HCT116 (cell line): Measurements from ENCODE around the gene SH2D3C. TPM values are rescaled to one million over a fixed set of nuclear protein-coding genes. Genes with fewer than 3 reads are reported as not detected.

Experiments used
- ATAC-seq: fragments of 200-7000 bp; cut with Tn5 transposase; 2 replicates; pipeline ENCODE4 v1.9.1; 2020; ENCODE audit warnings: mild to moderate bottlenecking, moderate library complexity
- BruUV-seq: library from RNA; stranded (reverse); fragments of 400-500 nt; replicated peaks from 2 replicates; lab custom pipeline; 2021; lab: Mats Ljungman, UMichigan
- CTCF ChIA-PET: fragments of 300-600 bp; sonication (Branson Sonifier 250); formaldehyde crosslinking; loops from one replicate; lab custom pipeline; 2021; ENCODE audit warnings: antibody characterized with exemption; lab: Charles Lee
- POLR2A ChIA-PET: fragments of 300-600, 350-600 bp; sonication (Branson Sonifier 250); formaldehyde crosslinking; loops from one replicate; lab custom pipeline; 2021; ENCODE audit warnings: antibody characterized with exemption; lab: Charles Lee
- RAD21 ChIA-PET, 2 experiments: fragments of 300-600 bp; sonication (Branson Sonifier 250); formaldehyde crosslinking; loops; one replicate each; lab custom pipeline; 2023; ENCODE audit warnings: low total read pairs in 2 of 2; ENCODE audit not compliant: uncharacterized antibody in 2 of 2, unreplicated experiment in 2 of 2, low non-redundant PET in 1 of 2; lab: Charles Lee
- DNase-seq: peaks from one replicate; pipeline ENCODE4 v3.0.0-alpha.2; 2010; ENCODE audit warnings: low read depth, low spot score
- H2AFZ ChIP-seq: fragments of 200-600 bp; shearing (Covaris generic), sonication (generic); 2 replicates; pipeline ENCODE4 v1.6.1; 2017; ENCODE audit warnings: low read depth, mixed run types, mixed read lengths, antibody characterized with exemption, low read length; ENCODE audit not compliant: poor library complexity, severe bottlenecking
- H3K27ac ChIP-seq: 2 replicates; pipeline ENCODE4 v1.5.1; 2012; ENCODE audit warnings: low read depth, low read length
- H3K27me3 ChIP-seq: fragments of 200-600 bp; sonication (generic); 2 replicates; pipeline ENCODE4 v1.6.1; 2016; ENCODE audit warnings: mixed run types, low read length, mixed read lengths; ENCODE audit not compliant: insufficient read depth
- H3K36me3 ChIP-seq, 2 experiments: fragments of 200-500 bp in 1 of 2; fragments of 200-600 bp in 1 of 2; sonication (Bioruptor generic) in 1 of 2; sonication (generic) in 1 of 2; 2 replicates each; pipeline versions ENCODE4 v1.5.1 to v1.6.1; 2014 to 2016; ENCODE audit warnings: low read length in 2 of 2, inconsistent platforms in 1 of 2, mixed read lengths in 1 of 2, mixed run types in 1 of 2; ENCODE audit not compliant: insufficient read depth in 2 of 2, control insufficient read depth in 1 of 2
- H3K4me1 ChIP-seq, 2 experiments: fragments of 200-600 bp in 1 of 2; sonication (generic) in 1 of 2; 2 replicates each; pipeline versions ENCODE4 v1.5.1 to v1.6.1; 2012 to 2017; ENCODE audit warnings: low read length in 2 of 2, inconsistent platforms in 1 of 2, mild to moderate bottlenecking in 1 of 2, mixed read lengths in 1 of 2, mixed run types in 1 of 2, moderate library complexity in 1 of 2; ENCODE audit not compliant: insufficient read depth in 2 of 2, control insufficient read depth in 1 of 2
- H3K4me2 ChIP-seq: fragments of 200-600 bp; sonication (generic); 2 replicates; pipeline ENCODE4 v1.6.1; 2017; ENCODE audit warnings: mixed run types, low read length, mixed read lengths
- H3K4me3 ChIP-seq, 2 experiments: fragments of 200-600 bp in 1 of 2; sonication (generic) in 1 of 2; replicated peaks in 1 of 2; 2 replicates each; pipeline ENCODE4 v1.5.1; 2011 to 2016; ENCODE audit warnings: low read length in 2 of 2, control low read depth in 1 of 2, low read depth in 1 of 2, mild to moderate bottlenecking in 1 of 2, mixed read lengths in 1 of 2, mixed run types in 1 of 2
- H3K79me2 ChIP-seq: fragments of 200-600 bp; sonication (generic); 2 replicates; pipeline ENCODE4 v1.6.1; 2017; ENCODE audit warnings: mild to moderate bottlenecking, mixed run types, low read length, moderate library complexity, mixed read lengths; ENCODE audit not compliant: insufficient read depth
- H3K9ac ChIP-seq: fragments of 200-600 bp; sonication (generic); 2 replicates; pipeline ENCODE4 v1.6.1; 2016; ENCODE audit warnings: low read length, mixed read lengths
- H3K9me2 ChIP-seq: fragments of 200-600 bp; sonication (generic), shearing (Covaris generic); 2 replicates; pipeline ENCODE4 v1.6.1; 2017; ENCODE audit warnings: mixed run types, mild to moderate bottlenecking, moderate library complexity; ENCODE audit not compliant: insufficient read depth
- H3K9me3 ChIP-seq, 2 experiments: fragments of 200-500 bp in 1 of 2; fragments of 200-600 bp in 1 of 2; sonication (Bioruptor generic) in 1 of 2; sonication (generic) in 1 of 2; 2 replicates each; pipeline ENCODE4 v1.6.1; 2014 to 2017; ENCODE audit warnings: low read length in 2 of 2, mixed read lengths in 2 of 2, inconsistent platforms in 1 of 2, low read depth in 1 of 2, mild to moderate bottlenecking in 1 of 2, mixed run types in 1 of 2, moderate library complexity in 1 of 2; ENCODE audit not compliant: control insufficient read depth in 1 of 2, insufficient read depth in 1 of 2
- H4K20me1 ChIP-seq: fragments of 200-600 bp; sonication (generic), shearing (Covaris generic); 2 replicates; pipeline ENCODE4 v1.6.1; 2017; ENCODE audit warnings: mixed run types, mild to moderate bottlenecking, moderate library complexity; ENCODE audit not compliant: insufficient read depth
- CBX3 ChIP-seq: IDR thresholded peaks from 2 replicates; pipeline ENCODE4 v1.6.1; 2012; ENCODE audit warnings: low read depth
- ELF1 ChIP-seq: IDR thresholded peaks from 2 replicates; pipeline ENCODE4 v1.6.1; 2012; ENCODE audit warnings: low read depth, borderline replicate concordance
- EZH2 ChIP-seq: fragments of 200-600 bp; sonication (generic); IDR thresholded peaks from 2 replicates; pipeline ENCODE4 v1.6.1; 2017; ENCODE audit warnings: antibody characterized with exemption, mixed run types
- POLR2A ChIP-seq: IDR thresholded peaks from 2 replicates; pipeline ENCODE4 v1.7.0; 2011; ENCODE audit warnings: borderline replicate concordance; ENCODE audit not compliant: insufficient read depth, insufficient read length; ENCODE audit errors: extremely low read depth
- POLR2AphosphoS5 ChIP-seq: IDR thresholded peaks from 2 replicates; pipeline ENCODE4 v1.6.1; 2011; ENCODE audit warnings: mild to moderate bottlenecking, low read depth, low read length, moderate library complexity
- SP1 ChIP-seq: IDR thresholded peaks from 2 replicates; pipeline ENCODE4 v1.6.1; 2012; ENCODE audit warnings: low read depth
- TCF7L2 ChIP-seq: IDR thresholded peaks from 2 replicates; pipeline ENCODE4 v1.7.0; 2011; ENCODE audit warnings: borderline replicate concordance, inconsistent platforms; ENCODE audit not compliant: insufficient read depth, insufficient read length; ENCODE audit errors: extremely low read depth
- ZFX ChIP-seq: fragments of 450-650 bp; IDR thresholded peaks from 2 replicates; pipeline ENCODE4 v1.6.1; 2017
- ZNF274 ChIP-seq: fragments of 200-500 bp; sonication (Bioruptor generic); IDR thresholded peaks from 2 replicates; pipeline ENCODE4 v1.6.1; 2014; ENCODE audit warnings: mild to moderate bottlenecking, low read depth, low read length, inconsistent platforms
- intact Hi-C: fragments of 100-400 bp; cut with micrococcal nuclease; formaldehyde crosslinking; loops from 2 replicates; pipeline ENCODE4 v1.10.0; 2022
- total RNA-seq: library from RNA; stranded (reverse); gene quantifications from one replicate; pipeline ENCODE4 v1.2.1, GENCODE V29; 2021; ENCODE audit not compliant: unreplicated experiment
- TF ChIP-seq, protein P1 (sequence below), 3 experiments: fragments of 200-600 bp in 1 of 3; sonication (generic) in 1 of 3; IDR thresholded peaks in 2 of 3; conservative IDR thresholded peaks in 1 of 3; 2 replicates each; pipeline ENCODE4 v1.5.1; 2012 to 2017; ENCODE audit warnings: low read depth in 2 of 3, low read length in 2 of 3, antibody characterized with exemption in 1 of 3, borderline replicate concordance in 1 of 3, control low read depth in 1 of 3, mild to moderate bottlenecking in 1 of 3, mixed read lengths in 1 of 3, mixed run types in 1 of 3, moderate library complexity in 1 of 3; ENCODE audit not compliant: insufficient read depth in 1 of 3
- TF ChIP-seq, protein P2 (sequence below): IDR thresholded peaks from 2 replicates; pipeline ENCODE4 v1.6.1; 2012
- TF ChIP-seq, protein P3 (sequence below): IDR thresholded peaks from 2 replicates; pipeline ENCODE4 v1.6.1; 2012; ENCODE audit warnings: low read depth

The SH2D3C gene
- total RNA-seq, 1 experiment from 2014 or later: 1.3 TPM

DNA sequence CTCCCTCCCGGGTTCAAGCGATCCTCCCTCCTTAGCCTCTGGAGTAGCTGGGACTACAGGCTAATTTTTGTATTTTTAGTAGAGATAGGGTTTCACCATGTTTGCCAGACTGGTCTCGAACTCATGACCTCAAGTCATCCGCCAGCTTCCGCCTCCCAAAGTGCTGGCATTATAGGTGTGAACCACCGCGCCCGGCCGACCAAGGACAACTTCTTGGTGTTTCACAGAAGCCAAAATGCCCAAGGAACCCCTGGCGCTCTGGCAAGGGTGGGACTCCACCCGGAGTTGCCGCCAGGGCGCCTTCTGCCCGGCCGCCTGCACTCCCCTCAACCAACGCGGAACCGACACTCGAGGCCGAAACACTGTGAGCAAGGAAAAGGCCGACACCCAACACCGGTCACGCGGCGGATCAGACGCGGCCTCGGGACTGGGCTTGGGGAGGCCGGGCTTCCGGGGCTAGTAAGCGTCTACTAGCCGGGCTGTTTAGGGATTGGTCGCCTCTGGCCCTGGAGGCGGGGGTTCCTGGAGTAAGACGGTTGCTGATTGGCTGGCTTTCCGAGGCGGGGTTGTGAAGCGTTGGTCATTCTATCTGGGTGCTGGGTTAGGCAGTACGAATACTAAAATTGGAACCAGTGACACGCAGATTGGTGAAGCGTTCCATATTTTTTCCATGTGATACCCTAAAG is 79.3 kb downstream of the SH2D3C start:
- peak overlapping the region; percentile 58 for H3K27ac ChIP-seq
- H3K4me3 ChIP-seq: peak overlapping the region; percentile 28 to 59
- H3K79me2 ChIP-seq: no peaks in the 10 kb centered on the region
- RAD21 ChIA-PET: no interaction called here
- no peaks in the 10 kb centered on the region for H3K36me3 ChIP-seq
- ATAC-seq: peak; percentile 98
- DNase-seq: peak; percentile 96
- CTCF ChIA-PET: no interaction called here
- no peaks in the 10 kb centered on the region for H4K20me1 ChIP-seq
- peak overlapping the region; percentile 77 for H2AFZ ChIP-seq
- no peaks in the 10 kb centered on the region for H3K9me3 ChIP-seq
- POLR2A ChIA-PET: interaction anchor here (0.8 to 2.1 kb wide), 2 partner anchors 23 to 36 kb away, joined by 3 to 6 read pairs; partner anchors contain the start of gene TOR2A
- H3K4me2 ChIP-seq: peak overlapping the region; percentile 92
- intact Hi-C loops: no loop called here
- H3K9ac ChIP-seq: peak overlapping the region; percentile 69
- peaks cover 20 to 38% of the 10 kb centered on the region in 2 experiments for H3K4me1 ChIP-seq
- H3K9me2 ChIP-seq: no peaks in the 10 kb centered on the region
- BruUV-seq: TSS peak; percentile 78
- TF ChIP-seq ZFX (peak; percentile 49; the same call in 1 of the 2 replicates), ELF1 (no peak; the same call in 1 of the 2 replicates), SP1 (peak; percentile 89), ZNF274 (no peak), POLR2AphosphoS5 (peak; percentile 81), EZH2 (no peak), POLR2A (peak; percentile 54), TCF7L2 (peak; percentile 95), CBX3 (peak; percentile 45; the same call in 1 of the 2 replicates)
- TF ChIP-seq, protein P1, sequence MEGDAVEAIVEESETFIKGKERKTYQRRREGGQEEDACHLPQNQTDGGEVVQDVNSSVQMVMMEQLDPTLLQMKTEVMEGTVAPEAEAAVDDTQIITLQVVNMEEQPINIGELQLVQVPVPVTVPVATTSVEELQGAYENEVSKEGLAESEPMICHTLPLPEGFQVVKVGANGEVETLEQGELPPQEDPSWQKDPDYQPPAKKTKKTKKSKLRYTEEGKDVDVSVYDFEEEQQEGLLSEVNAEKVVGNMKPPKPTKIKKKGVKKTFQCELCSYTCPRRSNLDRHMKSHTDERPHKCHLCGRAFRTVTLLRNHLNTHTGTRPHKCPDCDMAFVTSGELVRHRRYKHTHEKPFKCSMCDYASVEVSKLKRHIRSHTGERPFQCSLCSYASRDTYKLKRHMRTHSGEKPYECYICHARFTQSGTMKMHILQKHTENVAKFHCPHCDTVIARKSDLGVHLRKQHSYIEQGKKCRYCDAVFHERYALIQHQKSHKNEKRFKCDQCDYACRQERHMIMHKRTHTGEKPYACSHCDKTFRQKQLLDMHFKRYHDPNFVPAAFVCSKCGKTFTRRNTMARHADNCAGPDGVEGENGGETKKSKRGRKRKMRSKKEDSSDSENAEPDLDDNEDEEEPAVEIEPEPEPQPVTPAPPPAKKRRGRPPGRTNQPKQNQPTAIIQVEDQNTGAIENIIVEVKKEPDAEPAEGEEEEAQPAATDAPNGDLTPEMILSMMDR (IDR thresholded peaks at IDR 0.05 in 2 of 3, conservative IDR thresholded peaks at IDR 0.05 in 1 of 3; ENCODE audit: borderline replicate concordance in 1 of 3, insufficient read depth in 1 of 3, low read depth in 2 of 3, low read length in 2 of 3): no peak
- TF ChIP-seq, protein P2, sequence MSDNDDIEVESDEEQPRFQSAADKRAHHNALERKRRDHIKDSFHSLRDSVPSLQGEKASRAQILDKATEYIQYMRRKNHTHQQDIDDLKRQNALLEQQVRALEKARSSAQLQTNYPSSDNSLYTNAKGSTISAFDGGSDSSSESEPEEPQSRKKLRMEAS: peak; percentile 95
- TF ChIP-seq, protein P3, sequence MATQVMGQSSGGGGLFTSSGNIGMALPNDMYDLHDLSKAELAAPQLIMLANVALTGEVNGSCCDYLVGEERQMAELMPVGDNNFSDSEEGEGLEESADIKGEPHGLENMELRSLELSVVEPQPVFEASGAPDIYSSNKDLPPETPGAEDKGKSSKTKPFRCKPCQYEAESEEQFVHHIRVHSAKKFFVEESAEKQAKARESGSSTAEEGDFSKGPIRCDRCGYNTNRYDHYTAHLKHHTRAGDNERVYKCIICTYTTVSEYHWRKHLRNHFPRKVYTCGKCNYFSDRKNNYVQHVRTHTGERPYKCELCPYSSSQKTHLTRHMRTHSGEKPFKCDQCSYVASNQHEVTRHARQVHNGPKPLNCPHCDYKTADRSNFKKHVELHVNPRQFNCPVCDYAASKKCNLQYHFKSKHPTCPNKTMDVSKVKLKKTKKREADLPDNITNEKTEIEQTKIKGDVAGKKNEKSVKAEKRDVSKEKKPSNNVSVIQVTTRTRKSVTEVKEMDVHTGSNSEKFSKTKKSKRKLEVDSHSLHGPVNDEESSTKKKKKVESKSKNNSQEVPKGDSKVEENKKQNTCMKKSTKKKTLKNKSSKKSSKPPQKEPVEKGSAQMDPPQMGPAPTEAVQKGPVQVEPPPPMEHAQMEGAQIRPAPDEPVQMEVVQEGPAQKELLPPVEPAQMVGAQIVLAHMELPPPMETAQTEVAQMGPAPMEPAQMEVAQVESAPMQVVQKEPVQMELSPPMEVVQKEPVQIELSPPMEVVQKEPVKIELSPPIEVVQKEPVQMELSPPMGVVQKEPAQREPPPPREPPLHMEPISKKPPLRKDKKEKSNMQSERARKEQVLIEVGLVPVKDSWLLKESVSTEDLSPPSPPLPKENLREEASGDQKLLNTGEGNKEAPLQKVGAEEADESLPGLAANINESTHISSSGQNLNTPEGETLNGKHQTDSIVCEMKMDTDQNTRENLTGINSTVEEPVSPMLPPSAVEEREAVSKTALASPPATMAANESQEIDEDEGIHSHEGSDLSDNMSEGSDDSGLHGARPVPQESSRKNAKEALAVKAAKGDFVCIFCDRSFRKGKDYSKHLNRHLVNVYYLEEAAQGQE: no peak
- H3K27me3 ChIP-seq: no peaks in the 10 kb centered on the region
